ENCODE data around the gene ZNF17. TPM values are rescaled to one million over a fixed set of nuclear protein-coding genes. Genes with fewer than 3 reads are reported as not detected.

ZNF17 gene
- total RNA-seq, 1 experiment from 2014 or later, result 14.7 TPM

- H3K27ac Mint-ChIP-seq (ENCODE audit: unreplicated experiment), result no peak overlapping the region
- TF ChIP-seq CTCF (IDR thresholded peaks at IDR 0.05; ENCODE audit: unreplicated experiment), result peak; percentile 29
- H3K36me3 Mint-ChIP-seq (ENCODE audit: insufficient read depth, unreplicated experiment), result peaks cover 10% of the 10 kb centered on the region
- peak; percentile 32 for DNase-seq
- intact Hi-C loops (cut with micrococcal nuclease; ENCODE audit: unreplicated experiment), result no loop called here
- peaks cover 19% of the 10 kb centered on the region for H3K9me3 Mint-ChIP-seq (ENCODE audit: low read depth, unreplicated experiment)
- BruUV-seq (replicated peaks), result no TSS peak
- no peak overlapping the region for H3K4me3 Mint-ChIP-seq (ENCODE audit: low read depth, unreplicated experiment)
- H3K27me3 Mint-ChIP-seq (ENCODE audit: unreplicated experiment), result no peaks in the 10 kb centered on the region
- CTCF ChIA-PET, result no interaction called here
- peaks cover 6% of the 10 kb centered on the region for H3K4me1 Mint-ChIP-seq (ENCODE audit: low read depth, unreplicated experiment)
Observed at GRCh38 chr19:57406516-57407123, 4.3 kb upstream of the ZNF17 start.

GRCh38 chr19:57419439-57419838, 8.5 kb downstream of the ZNF17 start:
- no peak for TF ChIP-seq CTCF (IDR thresholded peaks at IDR 0.05; ENCODE audit: unreplicated experiment)
- BruUV-seq (replicated peaks), result no TSS peak
- DNase-seq, result no peak
- intact Hi-C loops (cut with micrococcal nuclease; ENCODE audit: unreplicated experiment), result no loop called here
- Mint-ChIP-seq H3K4me3 (ENCODE audit: low read depth, unreplicated experiment) (no peak overlapping the region), H3K9me3 (ENCODE audit: low read depth, unreplicated experiment) (peaks cover 28% of the 10 kb centered on the region), H3K4me1 (ENCODE audit: low read depth, unreplicated experiment) (no peaks in the 10 kb centered on the region), H3K27me3 (ENCODE audit: unreplicated experiment) (no peaks in the 10 kb centered on the region), H3K27ac (ENCODE audit: unreplicated experiment) (no peak overlapping the region), H3K36me3 (ENCODE audit: insufficient read depth, unreplicated experiment) (peaks cover 43% of the 10 kb centered on the region)
- CTCF ChIA-PET, result interaction anchor here (0.5 kb wide), 1 partner anchor 72 kb away, joined by 12 read pairs; no protein-coding TSS in a partner anchor

- no peak overlapping the region for H3K4me3 Mint-ChIP-seq (ENCODE audit: low read depth, unreplicated experiment)
- no peaks in the 10 kb centered on the region for H3K4me1 Mint-ChIP-seq (ENCODE audit: low read depth, unreplicated experiment)
- CTCF ChIA-PET, result no interaction called here
- BruUV-seq (replicated peaks), result TSS peak; percentile 15
- DNase-seq, result no peak
- intact Hi-C loops (cut with micrococcal nuclease; ENCODE audit: unreplicated experiment), result no loop called here
- no peaks in the 10 kb centered on the region for H3K27me3 Mint-ChIP-seq (ENCODE audit: unreplicated experiment)
- H3K36me3 Mint-ChIP-seq (ENCODE audit: insufficient read depth, unreplicated experiment), result peaks cover 50% of the 10 kb centered on the region
- H3K27ac Mint-ChIP-seq (ENCODE audit: unreplicated experiment), result no peak overlapping the region
- peaks cover 20% of the 10 kb centered on the region for H3K9me3 Mint-ChIP-seq (ENCODE audit: low read depth, unreplicated experiment)
- TF ChIP-seq CTCF (IDR thresholded peaks at IDR 0.05; ENCODE audit: unreplicated experiment), result no peak
Observed at GRCh38 chr19:57421037-57421436, 10.1 kb downstream of the ZNF17 start.

- no peak for DNase-seq
- no peak for TF ChIP-seq CTCF (IDR thresholded peaks at IDR 0.05; ENCODE audit: unreplicated experiment)
- CTCF ChIA-PET, result interaction anchor here (1.0 kb wide), 1 partner anchor 45 kb away, joined by 3 read pairs; the partner anchor contains the start of gene ZNF548
- Mint-ChIP-seq H3K4me3 (ENCODE audit: low read depth, unreplicated experiment) (peak overlapping the region; percentile 94), H3K4me1 (ENCODE audit: low read depth, unreplicated experiment) (peaks cover 21% of the 10 kb centered on the region), H3K36me3 (ENCODE audit: insufficient read depth, unreplicated experiment) (peaks cover 21% of the 10 kb centered on the region), H3K27ac (ENCODE audit: unreplicated experiment) (peak overlapping the region; percentile 69), H3K27me3 (ENCODE audit: unreplicated experiment) (no peaks in the 10 kb centered on the region), H3K9me3 (ENCODE audit: low read depth, unreplicated experiment) (peaks cover 10% of the 10 kb centered on the region)
- BruUV-seq (replicated peaks), result TSS peak; percentile 89
- intact Hi-C loops (cut with micrococcal nuclease; ENCODE audit: unreplicated experiment), result loop anchor here (10.0 kb wide), 1 partner anchor 570 kb away; the partner anchor contains the start of gene ZNF606
Observed at GRCh38 chr19:57434386-57435061, 23.6 kb downstream of the ZNF17 start.
